ENCODE data around the gene LSM8. TPM values are rescaled to one million over a fixed set of nuclear protein-coding genes. Genes with fewer than 3 reads are reported as not detected.

LSM8 gene
- polyA plus RNA-seq, 3 donors: 23.4 to 42.6 (median 32.5) TPM

GRCh38 chr7:118151671-118152070 is 32.3 kb upstream of the LSM8 start:
- no peaks in the 10 kb centered on the region for H3K4me1 ChIP-seq (ENCODE audit: control insufficient read depth in 1 of 2, insufficient read depth in 2 of 2, low read length in 2 of 2)
- WGBS (ENCODE audit: insufficient coverage): 73% methylated on average over 2 of the region's 2 CpGs
- TF ChIP-seq CTCF (IDR thresholded peaks at IDR 0.05): no peak
- H3K27ac ChIP-seq (ENCODE audit: low read depth in 1 of 2, low read length in 2 of 2): no peak overlapping the region
- no peak overlapping the region for H3K4me3 Mint-ChIP-seq
- no peaks in the 10 kb centered on the region for H4K20me1 ChIP-seq (ENCODE audit: insufficient read depth, low read length)
- H2AFZ ChIP-seq (ENCODE audit: insufficient read depth, low read depth, low read length, poor library complexity, severe bottlenecking): no peak overlapping the region
- H3K27me3 ChIP-seq (ENCODE audit: control insufficient read depth in 2 of 2, insufficient read depth in 2 of 2, low read length in 2 of 2): peaks cover 2 to 3% of the 10 kb centered on the region in 2 donors
- H3K4me2 ChIP-seq (replicated peaks; ENCODE audit: extremely low read depth, low read length, poor library complexity, severe bottlenecking): no peak overlapping the region
- H3K4me1 Mint-ChIP-seq: no peaks in the 10 kb centered on the region
- no peak overlapping the region for H3K9ac ChIP-seq (ENCODE audit: insufficient read depth, low read length, poor library complexity, severe bottlenecking)
- intact Hi-C loops (cut with micrococcal nuclease): loop anchor here in 1 of 2 donors (10.0 kb wide), 1 partner anchor 407 kb away; no protein-coding TSS in a partner anchor
- peaks cover 10 to 18% (median 10%) of the 10 kb centered on the region in 3 donors for H3K27me3 Mint-ChIP-seq (ENCODE audit: low read depth in 3 of 3)
- H3K4me3 ChIP-seq (replicated peaks in 1 of 3; ENCODE audit: low read depth in 2 of 3, low read length in 3 of 3): no peak overlapping the region
- no peaks in the 10 kb centered on the region for H3K79me2 ChIP-seq (ENCODE audit: insufficient read depth, low read length)
- no peaks in the 10 kb centered on the region for H3K36me3 ChIP-seq (replicated peaks in 1 of 2; ENCODE audit: control insufficient read depth in 1 of 2, insufficient read depth in 2 of 2, low read length in 2 of 2)
- no peak for DNase-seq
- no peaks in the 10 kb centered on the region for H3K9me3 Mint-ChIP-seq
- H3K9me3 ChIP-seq (replicated peaks in 1 of 2; ENCODE audit: control insufficient read depth in 1 of 2, insufficient read depth in 1 of 2, low read length in 2 of 2): no peaks in the 10 kb centered on the region
- H3K27ac Mint-ChIP-seq: no peak overlapping the region
- H3K36me3 Mint-ChIP-seq: no peaks in the 10 kb centered on the region

- H2AFZ ChIP-seq (ENCODE audit: insufficient read depth, low read depth, low read length, poor library complexity, severe bottlenecking): no peak overlapping the region
- Mint-ChIP-seq H3K27ac (no peak overlapping the region), H3K4me3 (no peak overlapping the region), H3K36me3 (no peaks in the 10 kb centered on the region), H3K4me1 (no peaks in the 10 kb centered on the region), H3K9me3 (no peaks in the 10 kb centered on the region), H3K27me3 (ENCODE audit: low read depth in 3 of 3) (peaks cover 10 to 18% (median 10%) of the 10 kb centered on the region in 3 donors)
- H3K9ac ChIP-seq (ENCODE audit: insufficient read depth, low read length, poor library complexity, severe bottlenecking): no peak overlapping the region
- no peaks in the 10 kb centered on the region for H3K9me3 ChIP-seq (replicated peaks in 1 of 2; ENCODE audit: control insufficient read depth in 1 of 2, insufficient read depth in 1 of 2, low read length in 2 of 2)
- peaks cover 2 to 3% of the 10 kb centered on the region in 2 donors for H3K27me3 ChIP-seq (ENCODE audit: control insufficient read depth in 2 of 2, insufficient read depth in 2 of 2, low read length in 2 of 2)
- no peaks in the 10 kb centered on the region for H3K79me2 ChIP-seq (ENCODE audit: insufficient read depth, low read length)
- no peak overlapping the region for H3K4me3 ChIP-seq (replicated peaks in 1 of 3; ENCODE audit: low read depth in 2 of 3, low read length in 3 of 3)
- no peaks in the 10 kb centered on the region for H4K20me1 ChIP-seq (ENCODE audit: insufficient read depth, low read length)
- intact Hi-C loops (cut with micrococcal nuclease): loop anchor here in 1 of 2 donors (10.0 kb wide), 1 partner anchor 407 kb away; no protein-coding TSS in a partner anchor
- no peak overlapping the region for H3K27ac ChIP-seq (ENCODE audit: low read depth in 1 of 2, low read length in 2 of 2)
- TF ChIP-seq CTCF (IDR thresholded peaks at IDR 0.05): no peak
- no peaks in the 10 kb centered on the region for H3K36me3 ChIP-seq (replicated peaks in 1 of 2; ENCODE audit: control insufficient read depth in 1 of 2, insufficient read depth in 2 of 2, low read length in 2 of 2)
- no CpG with 5 or more reads among the region's 1 CpG for WGBS (ENCODE audit: insufficient coverage)
- H3K4me2 ChIP-seq (replicated peaks; ENCODE audit: extremely low read depth, low read length, poor library complexity, severe bottlenecking): no peak overlapping the region
- no peak for DNase-seq
- H3K4me1 ChIP-seq (ENCODE audit: control insufficient read depth in 1 of 2, insufficient read depth in 2 of 2, low read length in 2 of 2): no peaks in the 10 kb centered on the region
These were observed 31.8 kb upstream of the LSM8 start for GRCh38 chr7:118152149-118152548.

Data from CD14-positive monocyte (primary cell).